Activated B cell treated with CpG ODN at 0.5 μM for 24 hours (primary cell): ENCODE data around the gene ANKRD28. TPM values are rescaled to one million over a fixed set of nuclear protein-coding genes. Genes with fewer than 3 reads are reported as not detected.

ENCODE experiments used
- ATAC-seq: fragments of 200-7000 bp; cut with Tn5 transposase; one replicate; pipeline ENCODE4 v1.10.0; 2021; ENCODE audit warnings: low read depth, mild to moderate bottlenecking, moderate library complexity
- CTCF ChIA-PET: fragments of 350-600 bp; sonication (Branson Sonifier 250); formaldehyde crosslinking; loops from one replicate; lab custom pipeline; 2021; ENCODE audit warnings: antibody characterized with exemption; lab: Charles Lee
- POLR2A ChIA-PET: fragments of 350-600 bp; sonication (Branson Sonifier 250); formaldehyde crosslinking; loops from one replicate; lab custom pipeline; 2021; ENCODE audit warnings: antibody characterized with exemption; lab: Charles Lee
- DNase-seq: peaks from one replicate; pipeline ENCODE4 v3.0.0; 2022
- H3K27ac Mint-ChIP-seq: one replicate; pipeline ENCODE4 v1.8.0; 2020; ENCODE audit warnings: mixed read lengths
- H3K27me3 Mint-ChIP-seq: one replicate; pipeline ENCODE4 v1.8.0; 2021; ENCODE audit warnings: mixed read lengths
- H3K36me3 Mint-ChIP-seq: one replicate; pipeline ENCODE4 v1.8.0; 2021; ENCODE audit warnings: low read depth, mixed read lengths
- H3K4me1 Mint-ChIP-seq: one replicate; pipeline ENCODE4 v1.8.0; 2021; ENCODE audit warnings: mixed read lengths
- H3K4me3 Mint-ChIP-seq: one replicate; pipeline ENCODE4 v1.8.0; 2020; ENCODE audit warnings: mild to moderate bottlenecking, mixed read lengths
- H3K9me3 Mint-ChIP-seq: one replicate; pipeline ENCODE4 v1.8.0; 2020; ENCODE audit warnings: mixed read lengths
- CTCF ChIP-seq: fragments of 200-600 bp; IDR thresholded peaks from one replicate; pipeline ENCODE4 v1.8.0; 2022; ENCODE audit warnings: antibody characterized with exemption, mild to moderate bottlenecking
- intact Hi-C: fragments of 100-400 bp; cut with micrococcal nuclease; formaldehyde crosslinking; loops from one replicate; pipeline ENCODE4 v1.15.1; 2024
- total RNA-seq: library from RNA; stranded (reverse); gene quantifications from 2 replicates; pipeline ENCODE4 v1.2.3, GENCODE V29; 2022

Gene ANKRD28
- total RNA-seq, 1 donor from 2014 or later: 29.9 TPM

GRCh38 chr3:15707779-15708178 is 90.0 kb downstream of the ANKRD28 start:
- ChIA-PET CTCF (no interaction called here), POLR2A (no interaction called here)
- Mint-ChIP-seq H3K9me3 (no peaks in the 10 kb centered on the region), H3K4me3 (no peak overlapping the region), H3K4me1 (no peaks in the 10 kb centered on the region), H3K36me3 (peaks cover 58% of the 10 kb centered on the region), H3K27me3 (no peaks in the 10 kb centered on the region), H3K27ac (no peak overlapping the region)
- ATAC-seq: no peak
- no peak for DNase-seq
- no peak for TF ChIP-seq CTCF
- intact Hi-C loops: no loop called here

- no peaks in the 10 kb centered on the region for H3K9me3 Mint-ChIP-seq
- ATAC-seq (no peak), DNase-seq (no peak)
- CTCF ChIA-PET: no interaction called here
- H3K27me3 Mint-ChIP-seq: no peaks in the 10 kb centered on the region
- peaks cover 40% of the 10 kb centered on the region for H3K36me3 Mint-ChIP-seq
- POLR2A ChIA-PET: no interaction called here
- H3K4me1 Mint-ChIP-seq: peaks cover 5% of the 10 kb centered on the region
- H3K27ac Mint-ChIP-seq: no peak overlapping the region
- TF ChIP-seq CTCF: no peak
- H3K4me3 Mint-ChIP-seq: no peak overlapping the region
- intact Hi-C loops: no loop called here
These were observed 94.4 kb downstream of the ANKRD28 start for GRCh38 chr3:15703346-15703745.

- Mint-ChIP-seq H3K27ac (no peak overlapping the region), H3K4me3 (no peak overlapping the region), H3K36me3 (peaks cover 57% of the 10 kb centered on the region), H3K4me1 (peaks cover 12% of the 10 kb centered on the region), H3K27me3 (no peaks in the 10 kb centered on the region), H3K9me3 (no peaks in the 10 kb centered on the region)
- no peak for TF ChIP-seq CTCF
- ATAC-seq (no peak), DNase-seq (no peak)
- ChIA-PET POLR2A (no interaction called here), CTCF (no interaction called here)
- intact Hi-C loops: loop anchor here (5.0 kb wide), 1 partner anchor 118 kb away; no protein-coding TSS in a partner anchor
These were observed 103.2 kb downstream of the ANKRD28 start for GRCh38 chr3:15694628-15695027.

GRCh38 chr3:15693355-15693754 is 104.4 kb downstream of the ANKRD28 start:
- intact Hi-C loops: loop anchor here (5.0 kb wide), 1 partner anchor 119 kb away; no protein-coding TSS in a partner anchor
- H3K9me3 Mint-ChIP-seq: no peaks in the 10 kb centered on the region
- CTCF ChIA-PET: no interaction called here
- TF ChIP-seq CTCF: no peak
- ATAC-seq (no peak), DNase-seq (no peak)
- no peaks in the 10 kb centered on the region for H3K27me3 Mint-ChIP-seq
- H3K36me3 Mint-ChIP-seq: peaks cover 69% of the 10 kb centered on the region
- H3K27ac Mint-ChIP-seq: no peak overlapping the region
- POLR2A ChIA-PET: no interaction called here
- peaks cover 6% of the 10 kb centered on the region for H3K4me1 Mint-ChIP-seq
- no peak overlapping the region for H3K4me3 Mint-ChIP-seq

GRCh38 chr3:15690748-15691147 is 107.0 kb downstream of the ANKRD28 start:
- intact Hi-C loops: loop anchor here (5.0 kb wide), 1 partner anchor 122 kb away; no protein-coding TSS in a partner anchor
- CTCF ChIA-PET: no interaction called here
- H3K27me3 Mint-ChIP-seq: no peaks in the 10 kb centered on the region
- no peak overlapping the region for H3K4me3 Mint-ChIP-seq
- ATAC-seq: no peak
- peaks cover 69% of the 10 kb centered on the region for H3K36me3 Mint-ChIP-seq
- no peaks in the 10 kb centered on the region for H3K4me1 Mint-ChIP-seq
- DNase-seq: no peak
- no peak overlapping the region for H3K27ac Mint-ChIP-seq
- no peak for TF ChIP-seq CTCF
- no peaks in the 10 kb centered on the region for H3K9me3 Mint-ChIP-seq
- POLR2A ChIA-PET: interaction anchor here (0.6 kb wide), 1 partner anchor 180 kb away, joined by 5 read pairs; no protein-coding TSS in a partner anchor
